GM21367 (cell line): Measurements from ENCODE around the gene VENTX.

Source experiments
- ATAC-seq: cut with Tn5 transposase; IDR thresholded peaks from one replicate; pipeline ENCODE4 v1.9.1; 2021; ENCODE audit not compliant: unreplicated experiment

The VENTX gene

GRCh38 chr10:133282846-133283390, 45.3 kb downstream of the VENTX start:
- ATAC-seq = no peak

- no peak for ATAC-seq
Observed at GRCh38 chr10:133283931-133284330, 46.3 kb downstream of the VENTX start.

GRCh38 chr10:133285217-133285616, 47.6 kb downstream of the VENTX start:
- no peak for ATAC-seq

GRCh38 chr10:133286366-133286765, 48.7 kb downstream of the VENTX start:
- no peak for ATAC-seq

GRCh38 chr10:133287832-133288500, 50.3 kb downstream of the VENTX start:
- no peak for ATAC-seq

- ATAC-seq = no peak
Observed at GRCh38 chr10:133289761-133290160, 52.1 kb downstream of the VENTX start.
